Dendritic cell treated with granulocyte-macrophage colony-stimulating factor and Interleukin-4, amounts not matched to agents 40 ng/mL and 50 ng/mL, for 4 days (primary cell): ENCODE data around the gene BMP7.

Experiments
- H3K27ac Mint-ChIP-seq: one replicate; pipeline ENCODE4 v1.8.0; 2022; ENCODE audit warnings: mild to moderate bottlenecking, mixed read lengths
- H3K27me3 Mint-ChIP-seq: one replicate; pipeline ENCODE4 v1.8.0; 2022; ENCODE audit warnings: mild to moderate bottlenecking, mixed read lengths
- H3K36me3 Mint-ChIP-seq: one replicate; pipeline ENCODE4 v1.8.0; 2022; ENCODE audit warnings: low read depth, mixed read lengths
- H3K4me1 Mint-ChIP-seq: one replicate; pipeline ENCODE4 v1.8.0; 2022; ENCODE audit warnings: low read depth, mixed read lengths
- H3K4me3 Mint-ChIP-seq: one replicate; pipeline ENCODE4 v1.8.0; 2022; ENCODE audit warnings: mild to moderate bottlenecking, moderate library complexity, mixed read lengths
- H3K9me3 Mint-ChIP-seq: one replicate; pipeline ENCODE4 v1.8.0; 2022; ENCODE audit warnings: mixed read lengths
- intact Hi-C: fragments of 100-400 bp; cut with micrococcal nuclease; formaldehyde crosslinking; loops from one replicate; pipeline ENCODE4 v1.15.0; 2022

Gene BMP7

DNA sequence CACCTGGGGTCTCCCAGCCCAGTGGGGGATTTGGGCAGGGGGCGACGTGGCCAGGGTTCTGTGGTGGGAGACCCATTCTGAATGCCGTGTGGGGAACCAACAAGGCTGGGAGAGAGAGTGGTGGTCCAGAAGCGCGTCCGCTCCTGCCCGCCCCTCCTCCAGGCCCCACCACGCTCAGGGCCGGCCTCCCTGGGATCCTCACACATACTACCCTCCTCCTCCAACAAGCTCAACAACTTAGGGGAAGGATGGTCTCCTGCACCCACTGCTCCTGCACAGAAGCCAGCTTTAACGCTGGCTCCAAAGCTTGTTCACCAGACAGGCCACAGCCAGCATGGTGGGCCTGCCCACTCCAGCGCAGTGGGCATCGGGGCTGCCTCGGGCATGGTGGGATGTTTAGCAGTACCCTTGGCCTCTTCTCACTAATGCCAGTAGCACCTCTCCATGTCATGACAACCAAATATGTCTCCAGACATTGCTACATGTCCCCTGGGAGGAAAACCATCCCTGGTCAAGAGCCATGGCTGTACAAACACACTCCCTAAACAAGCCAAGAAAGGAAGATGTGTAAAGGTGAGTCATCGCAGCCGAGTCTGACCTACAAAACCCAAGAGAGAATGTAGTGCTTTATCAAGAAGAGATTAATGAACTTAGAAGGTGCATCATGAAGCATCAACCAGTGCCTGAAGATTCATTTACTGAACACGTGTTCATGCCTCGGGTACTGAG lies 75.7 kb downstream of the BMP7 start:
- Mint-ChIP-seq H3K27ac (no peak overlapping the region), H3K36me3 (no peaks in the 10 kb centered on the region), H3K4me1 (no peaks in the 10 kb centered on the region), H3K4me3 (no peak overlapping the region), H3K27me3 (peaks cover 3% of the 10 kb centered on the region), H3K9me3 (no peaks in the 10 kb centered on the region)
- intact Hi-C loops, result no loop called here

DNA sequence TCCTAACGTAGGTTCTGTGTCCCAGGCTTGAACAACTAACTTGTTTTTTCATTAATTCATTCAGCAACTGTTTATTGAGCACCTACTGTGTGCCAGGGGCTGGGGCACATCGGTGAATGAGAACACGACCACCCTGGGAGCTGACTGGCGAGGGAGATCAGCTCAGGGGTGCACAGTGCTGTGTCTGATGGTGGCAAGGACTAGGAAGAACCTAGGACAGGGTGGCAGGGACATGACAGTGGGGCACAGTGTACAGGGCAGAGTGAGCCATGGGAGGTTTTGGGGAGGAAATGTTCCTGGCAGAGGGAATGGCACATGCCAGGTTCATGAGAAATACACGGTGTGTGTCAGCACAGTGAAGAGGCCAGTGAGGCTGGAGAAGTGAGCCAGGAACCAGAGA lies 76.7 kb downstream of the BMP7 start:
- no peak overlapping the region for H3K27ac Mint-ChIP-seq
- H3K27me3 Mint-ChIP-seq, result no peaks in the 10 kb centered on the region
- H3K4me1 Mint-ChIP-seq, result no peaks in the 10 kb centered on the region
- H3K4me3 Mint-ChIP-seq, result no peak overlapping the region
- intact Hi-C loops, result no loop called here
- H3K9me3 Mint-ChIP-seq, result no peaks in the 10 kb centered on the region
- no peaks in the 10 kb centered on the region for H3K36me3 Mint-ChIP-seq

DNA sequence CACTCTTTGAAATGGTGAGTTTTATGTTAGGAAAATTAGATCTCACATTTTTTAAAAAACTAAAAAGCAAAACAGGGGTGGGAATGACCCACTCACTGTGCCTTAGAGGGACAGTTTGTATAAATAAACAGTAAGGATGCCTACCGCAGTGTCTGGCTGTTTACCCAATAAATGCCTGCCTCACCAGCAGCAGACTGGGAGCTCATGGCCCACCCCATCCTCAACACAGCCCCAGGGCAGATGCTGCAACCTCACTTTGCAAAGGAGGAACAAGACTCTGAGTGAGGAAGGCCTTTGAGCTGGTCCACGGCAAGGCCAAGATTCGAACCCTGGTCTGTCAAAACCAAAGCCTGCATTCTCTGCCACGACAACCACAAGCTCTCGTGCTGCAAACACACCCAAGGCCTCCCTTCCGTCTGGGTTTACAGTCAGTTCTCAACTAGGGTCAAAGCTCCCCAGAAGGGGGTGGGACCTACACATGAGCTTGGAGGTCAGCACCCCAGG lies 77.8 kb downstream of the BMP7 start:
- no peaks in the 10 kb centered on the region for H3K4me1 Mint-ChIP-seq
- intact Hi-C loops, result no loop called here
- no peak overlapping the region for H3K4me3 Mint-ChIP-seq
- H3K9me3 Mint-ChIP-seq, result no peaks in the 10 kb centered on the region
- H3K27me3 Mint-ChIP-seq, result no peaks in the 10 kb centered on the region
- no peaks in the 10 kb centered on the region for H3K36me3 Mint-ChIP-seq
- no peak overlapping the region for H3K27ac Mint-ChIP-seq

DNA sequence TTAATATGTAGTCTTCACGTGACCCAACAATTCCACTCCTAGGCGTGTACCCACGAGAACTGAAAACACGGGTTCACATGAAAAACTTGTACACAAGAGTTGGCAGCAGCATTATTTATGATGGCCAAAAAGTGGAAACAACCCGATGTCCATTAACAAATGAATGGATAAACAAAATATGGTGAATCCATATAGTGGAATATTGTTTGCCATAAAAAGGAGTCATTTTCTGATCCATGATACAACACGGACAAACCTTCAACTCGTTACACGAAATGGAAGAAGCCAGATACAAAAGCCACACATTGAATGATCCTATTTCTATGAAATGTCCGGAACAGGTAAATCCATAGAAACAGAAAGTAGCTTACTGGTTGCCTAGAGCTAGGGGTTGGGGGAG lies 78.4 kb downstream of the BMP7 start:
- intact Hi-C loops, result no loop called here
- Mint-ChIP-seq H3K27ac (no peak overlapping the region), H3K27me3 (no peaks in the 10 kb centered on the region), H3K9me3 (no peaks in the 10 kb centered on the region), H3K4me1 (no peaks in the 10 kb centered on the region), H3K36me3 (no peaks in the 10 kb centered on the region), H3K4me3 (no peak overlapping the region)

DNA sequence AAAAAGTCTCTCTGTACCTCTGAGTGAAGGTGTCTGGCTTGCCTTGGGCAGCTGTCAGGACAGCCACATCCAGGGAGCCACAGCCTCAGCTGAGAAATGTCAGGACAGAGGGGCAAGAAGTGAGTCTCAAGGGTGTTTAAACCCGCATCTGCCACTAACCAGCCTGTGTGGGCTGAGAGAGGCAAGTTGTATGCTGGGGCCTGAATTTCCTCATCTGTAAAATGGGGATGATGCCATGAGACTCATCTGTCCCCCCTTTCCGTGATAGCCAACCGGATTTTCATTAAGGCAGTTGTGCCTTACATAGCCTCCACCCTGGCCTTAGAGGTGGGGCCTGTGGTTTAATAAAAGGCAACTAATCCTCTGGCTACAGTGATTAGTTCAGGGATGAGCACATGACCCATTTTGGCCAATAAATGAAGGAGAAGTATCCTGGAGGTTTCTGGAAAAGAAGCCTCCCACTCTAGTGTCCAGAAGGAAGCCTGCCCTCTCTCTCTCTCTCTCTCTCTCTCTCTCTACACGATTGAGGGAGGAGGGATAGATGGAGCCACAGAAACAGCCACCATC lies 79.3 kb downstream of the BMP7 start:
- Mint-ChIP-seq H3K9me3 (no peaks in the 10 kb centered on the region), H3K27ac (no peak overlapping the region), H3K27me3 (no peaks in the 10 kb centered on the region), H3K36me3 (no peaks in the 10 kb centered on the region), H3K4me1 (no peaks in the 10 kb centered on the region), H3K4me3 (no peak overlapping the region)
- intact Hi-C loops, result no loop called here

DNA sequence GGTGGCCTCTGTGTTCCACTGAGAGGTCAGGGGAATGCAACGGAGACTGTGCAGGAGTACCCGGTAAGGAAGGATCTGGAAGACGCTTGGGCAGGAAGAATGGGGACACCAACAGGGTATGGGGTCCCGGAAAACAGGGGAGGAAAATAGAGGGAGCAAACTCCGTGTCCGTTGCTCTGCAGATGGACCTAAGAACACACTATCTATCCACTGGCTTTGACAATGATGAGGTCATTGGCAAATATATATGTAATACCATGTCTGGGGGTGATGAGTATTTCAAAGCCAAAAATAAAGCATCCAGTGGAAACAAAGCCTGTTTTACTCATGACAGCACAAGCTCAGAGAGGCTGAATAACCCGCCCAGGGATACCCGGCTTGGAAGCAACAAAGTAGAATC lies 80.2 kb downstream of the BMP7 start:
- intact Hi-C loops, result no loop called here
- Mint-ChIP-seq H3K4me1 (no peaks in the 10 kb centered on the region), H3K27ac (no peak overlapping the region), H3K9me3 (no peaks in the 10 kb centered on the region), H3K4me3 (no peak overlapping the region), H3K27me3 (no peaks in the 10 kb centered on the region), H3K36me3 (no peaks in the 10 kb centered on the region)

DNA sequence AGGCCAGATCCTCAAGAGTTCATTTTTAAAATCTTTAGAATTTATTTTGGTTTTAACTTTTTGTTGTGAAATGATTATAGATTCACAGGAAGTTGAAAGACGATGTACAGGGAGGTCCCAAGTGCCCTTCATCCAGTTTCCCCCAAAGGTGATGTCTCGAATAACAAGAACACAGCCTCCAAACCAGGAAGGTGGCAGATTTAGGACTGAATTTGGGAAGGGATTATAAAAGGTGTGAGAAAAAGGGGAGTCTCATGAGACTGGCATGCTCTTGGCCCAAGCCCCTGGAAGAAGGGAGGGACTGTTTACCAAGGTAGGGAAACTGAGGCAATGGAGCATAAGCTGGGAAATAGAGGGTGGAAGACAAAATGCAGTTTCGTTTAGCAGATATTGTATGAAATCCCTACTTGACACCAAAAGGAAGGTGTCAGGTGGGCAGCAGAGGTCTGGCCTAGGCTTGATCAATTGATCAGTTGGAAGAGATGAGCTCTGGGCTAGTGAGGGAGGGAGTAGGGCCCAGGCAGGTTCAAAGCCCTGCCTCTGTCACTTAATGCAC lies 81.2 kb downstream of the BMP7 start:
- H3K4me3 Mint-ChIP-seq, result no peak overlapping the region
- H3K27me3 Mint-ChIP-seq, result peaks cover 2% of the 10 kb centered on the region
- no peaks in the 10 kb centered on the region for H3K9me3 Mint-ChIP-seq
- no peaks in the 10 kb centered on the region for H3K4me1 Mint-ChIP-seq
- H3K27ac Mint-ChIP-seq, result no peak overlapping the region
- intact Hi-C loops, result no loop called here
- no peaks in the 10 kb centered on the region for H3K36me3 Mint-ChIP-seq

DNA sequence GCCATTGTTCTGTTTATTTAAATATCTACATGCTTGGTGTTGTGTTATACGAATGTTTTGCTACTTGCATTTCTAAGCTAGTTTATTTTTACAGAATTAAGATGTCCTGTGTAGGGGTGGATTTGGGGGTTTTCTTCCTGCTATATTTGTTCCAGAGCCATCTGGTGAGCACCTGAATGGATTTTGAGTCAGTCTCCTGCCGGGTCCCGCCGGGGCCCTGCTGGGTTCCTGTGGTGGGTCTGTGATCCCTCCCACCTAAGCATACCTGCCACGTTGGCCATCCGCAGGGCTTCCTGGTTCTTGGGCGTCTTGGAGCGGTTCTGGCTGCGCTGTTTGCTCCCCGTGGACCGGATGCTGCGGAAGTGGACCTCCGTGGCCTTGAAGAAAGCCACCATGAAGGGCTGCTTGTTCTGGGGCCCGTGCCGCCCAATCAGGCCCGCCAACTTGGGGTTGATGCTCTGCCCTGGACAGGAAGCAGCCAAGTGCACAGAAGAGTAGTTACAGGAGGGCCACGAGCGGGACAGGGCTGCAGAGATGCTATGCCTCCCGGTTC lies 82.9 kb downstream of the BMP7 start:
- H3K27me3 Mint-ChIP-seq, result peaks cover 17% of the 10 kb centered on the region
- H3K36me3 Mint-ChIP-seq, result no peaks in the 10 kb centered on the region
- H3K9me3 Mint-ChIP-seq, result no peaks in the 10 kb centered on the region
- H3K27ac Mint-ChIP-seq, result no peak overlapping the region
- intact Hi-C loops, result no loop called here
- no peak overlapping the region for H3K4me3 Mint-ChIP-seq
- no peaks in the 10 kb centered on the region for H3K4me1 Mint-ChIP-seq

DNA sequence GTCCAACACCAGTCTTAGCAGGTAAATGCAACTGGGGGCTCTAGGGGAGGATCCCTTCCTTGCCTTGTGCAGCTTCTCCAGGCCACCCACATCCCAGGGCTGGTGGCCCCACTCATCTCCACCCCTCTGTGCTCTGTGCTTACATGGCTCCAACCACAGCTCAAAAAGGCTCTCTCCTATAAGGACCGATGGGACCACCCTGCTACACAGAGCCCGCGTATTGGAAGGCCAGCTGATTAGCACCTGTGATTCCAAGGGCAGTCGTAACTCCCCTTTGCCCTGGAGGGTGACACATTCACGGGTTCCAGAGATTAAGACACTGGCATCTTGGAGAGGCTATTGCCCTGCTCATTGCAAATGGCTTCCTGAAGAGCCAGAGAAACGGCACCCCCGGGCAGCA lies 84.8 kb downstream of the BMP7 start:
- Mint-ChIP-seq H3K36me3 (no peaks in the 10 kb centered on the region), H3K9me3 (no peaks in the 10 kb centered on the region), H3K4me1 (peaks cover 6% of the 10 kb centered on the region), H3K4me3 (no peak overlapping the region), H3K27ac (no peak overlapping the region), H3K27me3 (peaks cover 18% of the 10 kb centered on the region)
- intact Hi-C loops, result no loop called here

DNA sequence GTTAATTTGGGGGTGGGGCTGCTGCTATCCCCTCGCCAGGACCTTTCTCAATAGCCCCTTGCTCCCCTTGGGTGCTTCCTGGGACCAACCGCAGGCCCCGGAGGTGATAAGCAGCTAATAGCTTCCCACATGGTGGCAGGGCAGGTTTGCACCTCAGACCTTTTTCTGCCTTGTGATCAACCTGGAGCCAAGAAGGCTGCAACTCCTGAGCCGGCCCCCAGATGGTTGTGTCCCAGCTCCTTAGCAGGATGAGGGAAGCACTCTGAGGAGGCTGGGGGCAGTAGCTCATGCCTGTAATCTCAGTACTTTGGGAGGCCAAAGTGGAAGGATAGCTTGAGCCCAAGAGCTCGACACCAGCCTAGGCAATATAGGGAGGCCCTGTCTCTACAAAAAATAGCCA lies 85.5 kb downstream of the BMP7 start:
- Mint-ChIP-seq H3K4me1 (peaks cover 6% of the 10 kb centered on the region), H3K27me3 (peaks cover 18% of the 10 kb centered on the region), H3K27ac (no peak overlapping the region), H3K9me3 (no peaks in the 10 kb centered on the region), H3K4me3 (no peak overlapping the region), H3K36me3 (no peaks in the 10 kb centered on the region)
- intact Hi-C loops, result no loop called here

DNA sequence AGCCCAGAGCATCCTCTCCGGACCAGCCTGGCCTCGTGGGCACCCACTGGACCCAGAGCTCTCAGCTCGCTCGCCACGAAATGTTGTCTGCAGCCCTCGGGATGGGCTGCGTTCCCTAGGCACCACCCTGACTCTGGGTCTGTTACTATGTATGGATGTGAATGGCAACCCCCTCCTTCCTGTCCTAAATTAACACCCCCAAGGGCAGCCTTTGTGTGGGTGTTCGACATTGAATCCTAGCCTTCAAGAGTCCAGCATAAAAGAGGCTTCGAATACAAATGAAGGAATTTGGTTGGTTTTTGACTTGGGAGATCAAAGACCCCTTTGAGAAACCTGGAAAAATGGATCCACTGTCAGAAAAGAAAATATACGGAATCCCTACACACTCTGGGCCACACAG lies 86.1 kb downstream of the BMP7 start:
- Mint-ChIP-seq H3K9me3 (no peaks in the 10 kb centered on the region), H3K4me1 (peaks cover 6% of the 10 kb centered on the region), H3K27me3 (peaks cover 18% of the 10 kb centered on the region), H3K36me3 (no peaks in the 10 kb centered on the region), H3K27ac (no peak overlapping the region), H3K4me3 (no peak overlapping the region)
- intact Hi-C loops, result no loop called here

DNA sequence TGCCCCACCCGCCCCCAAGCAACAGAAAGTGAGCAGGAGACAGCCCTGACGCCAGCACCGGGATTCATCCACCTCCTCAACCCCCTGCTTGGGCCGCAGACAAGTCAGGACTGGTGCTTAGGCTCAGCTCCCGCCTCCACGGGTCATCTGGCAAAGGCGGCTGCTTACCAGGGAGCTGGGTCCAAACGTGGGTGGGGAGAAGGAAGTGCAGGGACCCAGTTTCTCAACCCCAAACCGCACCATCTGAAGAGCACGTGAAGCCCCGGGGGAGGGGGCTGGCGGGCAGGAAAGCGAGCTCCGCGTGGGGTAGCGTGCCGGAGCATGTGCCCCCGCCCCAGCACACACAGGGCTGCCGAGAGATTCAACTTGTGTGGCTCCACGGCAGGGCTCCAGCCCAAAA lies 87.2 kb downstream of the BMP7 start:
- Mint-ChIP-seq H3K27me3 (peaks cover 18% of the 10 kb centered on the region), H3K36me3 (no peaks in the 10 kb centered on the region), H3K27ac (no peak overlapping the region), H3K9me3 (no peaks in the 10 kb centered on the region), H3K4me1 (peaks cover 6% of the 10 kb centered on the region), H3K4me3 (no peak overlapping the region)
- intact Hi-C loops, result no loop called here

DNA sequence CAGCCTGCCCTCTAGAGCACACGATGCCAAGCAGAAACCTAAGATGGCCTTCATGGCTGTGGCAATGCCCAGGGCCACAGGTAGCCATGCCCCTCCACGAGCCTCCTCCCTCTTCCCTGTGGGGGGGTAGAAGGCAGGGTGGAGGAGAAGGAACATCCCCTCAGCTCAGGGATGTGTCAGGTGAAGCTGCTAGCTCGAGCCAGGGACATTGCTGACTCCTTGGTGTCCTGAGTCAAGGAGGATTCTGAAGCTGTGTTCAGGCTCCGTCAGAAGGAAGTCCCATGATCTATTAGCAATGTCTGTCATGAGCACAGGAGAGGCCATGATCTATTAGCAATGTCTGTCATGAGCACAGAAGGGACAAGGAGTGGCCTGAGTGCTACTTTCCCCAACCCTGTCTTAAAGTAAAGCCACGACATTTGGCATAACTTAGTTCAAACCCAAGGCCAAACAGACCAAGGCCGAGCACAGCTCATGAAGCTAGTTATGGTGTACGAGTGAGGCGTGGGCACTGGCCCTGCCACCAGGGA lies 87.8 kb downstream of the BMP7 start:
- Mint-ChIP-seq H3K27me3 (peaks cover 18% of the 10 kb centered on the region), H3K4me1 (peaks cover 6% of the 10 kb centered on the region), H3K9me3 (no peaks in the 10 kb centered on the region), H3K27ac (no peak overlapping the region), H3K4me3 (no peak overlapping the region), H3K36me3 (no peaks in the 10 kb centered on the region)
- intact Hi-C loops, result no loop called here

DNA sequence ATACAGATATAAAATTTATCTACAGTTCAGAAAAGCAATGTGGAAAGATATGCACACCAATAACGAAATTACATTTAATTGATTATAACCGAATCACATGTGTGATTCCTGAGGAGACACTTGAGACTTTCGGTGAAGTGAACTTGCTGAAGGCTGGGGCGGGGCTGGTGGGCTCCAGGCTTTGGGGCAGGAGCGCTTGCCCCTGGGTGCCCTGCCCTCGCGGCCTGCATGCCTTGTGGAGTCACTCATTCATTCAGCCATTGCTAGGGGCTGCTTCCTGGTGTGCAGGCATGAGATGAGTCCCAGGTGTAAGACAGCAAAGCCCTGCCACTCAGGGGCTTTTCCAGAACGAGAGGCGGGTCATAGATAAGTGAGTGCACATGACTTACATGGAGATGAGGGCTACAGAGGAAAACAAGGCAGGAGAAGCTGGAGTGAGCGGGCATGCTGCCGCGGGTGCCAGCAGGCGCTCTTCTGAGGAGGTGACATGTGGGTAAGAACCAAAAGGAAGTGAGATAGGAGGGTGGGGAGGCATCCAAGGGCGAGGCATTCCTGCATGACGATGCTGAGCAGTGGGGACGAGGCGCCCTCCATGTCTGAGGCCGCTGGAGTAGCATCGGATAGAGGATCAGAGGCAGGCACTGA lies 88.7 kb downstream of the BMP7 start:
- intact Hi-C loops, result no loop called here
- H3K27ac Mint-ChIP-seq, result no peak overlapping the region
- H3K9me3 Mint-ChIP-seq, result no peaks in the 10 kb centered on the region
- H3K4me3 Mint-ChIP-seq, result no peak overlapping the region
- H3K27me3 Mint-ChIP-seq, result peaks cover 18% of the 10 kb centered on the region
- no peaks in the 10 kb centered on the region for H3K36me3 Mint-ChIP-seq
- peaks cover 6% of the 10 kb centered on the region for H3K4me1 Mint-ChIP-seq
